Measurements from ENCODE around the gene CACNG7. TPM values are rescaled to one million over a fixed set of nuclear protein-coding genes. Genes with fewer than 3 reads are reported as not detected.

CACNG7 gene
- polyA plus RNA-seq, 3 donors, result not detected

GRCh38 chr19:53898636-53899341 lies 10.3 kb upstream of the CACNG7 start:
- 4 to 6% (median 6%) methylated on average over 40 to 42 of the region's 42 CpGs for WGBS, 3 donors
- no peak overlapping the region for H3K27ac ChIP-seq (ENCODE audit: low read depth, low read length)

GRCh38 chr19:53900191-53900860 lies 8.8 kb upstream of the CACNG7 start:
- no peak overlapping the region for H3K27ac ChIP-seq (ENCODE audit: low read depth, low read length)
- WGBS, 3 donors, result 88 to 93% (median 92%) methylated on average over 27 of the region's 27 CpGs

DNA sequence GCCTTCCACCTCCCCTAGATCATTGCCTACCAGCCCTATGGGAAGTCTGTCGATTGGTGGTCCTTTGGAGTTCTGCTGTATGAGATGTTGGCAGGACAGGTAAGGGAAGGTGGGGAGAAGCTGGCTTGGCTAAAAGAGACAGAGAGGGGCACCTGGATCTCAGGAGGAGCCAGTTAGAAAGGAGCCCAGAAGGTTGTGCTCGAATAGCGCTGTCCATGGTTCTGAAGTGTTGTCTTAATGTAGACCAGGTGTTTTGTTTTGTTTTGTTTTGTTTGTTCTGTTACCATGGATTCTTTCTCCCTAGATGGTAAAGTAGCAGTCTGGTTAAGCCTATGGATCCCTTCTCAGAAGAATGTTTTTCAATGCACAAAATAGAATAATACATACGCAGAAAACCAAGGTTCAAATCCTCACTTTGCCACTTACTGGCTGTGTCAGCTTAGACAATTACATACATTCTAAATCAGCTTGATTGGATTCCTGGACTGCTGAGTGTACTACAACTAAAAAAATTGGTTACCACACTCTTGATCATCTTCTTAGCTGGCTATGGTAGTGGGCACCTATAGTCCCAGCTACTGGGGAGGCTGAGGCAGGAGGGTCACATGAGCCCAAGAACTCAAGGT lies 5.9 kb upstream of the CACNG7 start:
- H3K27ac ChIP-seq (ENCODE audit: low read depth, low read length), result no peak overlapping the region
- 39 to 48% (median 42%) methylated on average over 4 of the region's 4 CpGs for WGBS, 3 donors

DNA sequence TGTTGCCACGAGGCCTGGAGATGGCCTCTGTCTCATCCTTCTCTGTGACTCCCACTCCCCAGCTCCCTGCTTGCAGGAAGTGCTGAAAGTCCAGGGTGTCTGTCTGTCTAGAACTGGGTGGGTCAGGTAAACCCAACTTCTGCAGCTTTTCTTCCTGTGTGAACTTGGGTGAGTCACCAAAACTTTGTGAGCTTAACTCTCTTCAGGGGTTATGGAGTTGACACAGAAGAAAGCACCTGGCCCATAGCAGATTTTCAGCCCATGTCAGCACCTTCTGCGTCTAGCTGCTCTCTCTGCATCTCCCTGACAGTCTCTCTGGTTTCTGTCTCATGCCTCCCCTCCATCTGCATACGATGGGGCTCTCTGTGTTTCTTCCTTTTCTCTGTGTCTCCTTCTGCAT lies 4.2 kb upstream of the CACNG7 start:
- WGBS, 3 donors, result 23 to 42% (median 34%) methylated on average over 3 of the region's 3 CpGs
- H3K27ac ChIP-seq (ENCODE audit: low read depth, low read length), result no peak overlapping the region

GRCh38 chr19:53905787-53906186 lies 3.3 kb upstream of the CACNG7 start:
- WGBS, 3 donors, result 43 to 63% (median 62%) methylated on average over 1 of the region's 1 CpG
- H3K27ac ChIP-seq (ENCODE audit: low read depth, low read length), result no peak overlapping the region

DNA sequence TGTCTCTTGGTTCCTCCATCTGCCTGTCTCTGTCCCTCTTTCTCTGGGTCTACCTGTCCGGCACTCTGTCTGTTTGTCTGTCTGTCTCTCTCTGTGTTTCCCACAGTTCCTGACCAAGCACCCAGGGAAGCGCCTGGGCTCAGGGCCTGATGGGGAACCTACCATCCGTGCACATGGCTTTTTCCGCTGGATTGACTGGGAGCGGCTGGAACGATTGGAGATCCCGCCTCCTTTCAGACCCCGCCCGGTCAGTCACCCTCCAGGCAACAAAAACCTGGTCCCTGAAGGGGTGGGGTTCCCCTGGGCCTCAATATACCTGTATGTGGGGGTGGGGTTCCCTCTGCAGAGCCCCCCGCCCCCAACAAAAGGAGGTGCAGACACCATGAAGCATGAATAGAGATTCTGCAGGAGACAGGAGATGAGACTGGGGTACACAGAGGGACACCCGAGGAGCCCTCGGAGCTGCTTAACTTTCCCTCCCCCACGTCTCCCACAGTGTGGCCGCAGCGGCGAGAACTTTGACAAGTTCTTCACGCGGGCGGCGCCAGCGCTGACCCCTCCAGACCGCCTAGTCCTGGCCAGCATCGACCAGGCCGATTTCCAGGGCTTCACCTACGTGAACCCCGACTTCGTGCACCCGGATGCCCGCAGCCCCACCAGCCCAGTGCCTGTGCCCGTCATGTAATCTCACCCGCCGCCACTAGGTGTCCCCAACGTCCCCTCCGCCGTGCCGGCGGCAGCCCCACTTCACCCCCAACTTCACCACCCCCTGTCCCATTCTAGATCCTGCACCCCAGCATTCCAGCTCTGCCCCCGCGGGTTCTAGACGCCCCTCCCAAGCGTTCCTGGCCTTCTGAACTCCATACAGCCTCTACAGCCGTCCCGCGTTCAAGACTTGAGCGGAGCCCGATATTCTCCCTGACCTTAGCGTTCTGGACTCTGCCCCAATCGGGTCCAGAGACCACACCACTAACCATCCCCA lies 2.6 kb upstream of the CACNG7 start:
- no peak overlapping the region for H3K27ac ChIP-seq (ENCODE audit: low read depth, low read length)
- 13 to 14% (median 13%) methylated on average over 48 of the region's 48 CpGs for WGBS, 3 donors

DNA sequence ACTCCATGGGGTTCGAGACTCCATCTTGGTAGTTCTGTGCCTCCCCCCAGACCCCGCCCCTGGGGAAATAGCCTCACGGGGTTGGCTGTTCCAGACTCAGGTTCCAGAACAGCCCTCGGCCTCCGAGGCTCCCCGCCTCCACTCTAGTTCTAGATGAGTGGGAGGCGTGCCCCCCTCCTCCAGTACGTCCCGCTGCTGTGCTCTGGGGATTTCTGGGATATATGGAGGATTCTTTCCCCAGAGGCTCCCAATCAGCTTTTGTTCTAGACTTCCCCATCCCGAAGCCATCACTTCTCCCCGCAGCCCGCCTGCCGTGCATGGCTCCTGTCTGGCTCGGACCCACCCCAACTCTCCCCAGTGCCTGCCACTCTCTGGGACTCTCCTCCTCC lies 1.9 kb upstream of the CACNG7 start:
- 26 to 28% (median 28%) methylated on average over 14 of the region's 14 CpGs for WGBS, 3 donors
- no peak overlapping the region for H3K27ac ChIP-seq (ENCODE audit: low read depth, low read length)

GRCh38 chr19:53907690-53908089 lies 1.4 kb upstream of the CACNG7 start:
- no peak overlapping the region for H3K27ac ChIP-seq (ENCODE audit: low read depth, low read length)
- WGBS, 3 donors, result 9 to 13% (median 12%) methylated on average over 17 of the region's 17 CpGs

- WGBS, 3 donors, result 2 to 5% (median 3%) methylated on average over 33 to 49 of the region's 51 CpGs
- H3K27ac ChIP-seq (ENCODE audit: low read depth, low read length), result no peak overlapping the region
Measured at GRCh38 chr19:53908106-53908934, 758 bp upstream of the CACNG7 start.

DNA sequence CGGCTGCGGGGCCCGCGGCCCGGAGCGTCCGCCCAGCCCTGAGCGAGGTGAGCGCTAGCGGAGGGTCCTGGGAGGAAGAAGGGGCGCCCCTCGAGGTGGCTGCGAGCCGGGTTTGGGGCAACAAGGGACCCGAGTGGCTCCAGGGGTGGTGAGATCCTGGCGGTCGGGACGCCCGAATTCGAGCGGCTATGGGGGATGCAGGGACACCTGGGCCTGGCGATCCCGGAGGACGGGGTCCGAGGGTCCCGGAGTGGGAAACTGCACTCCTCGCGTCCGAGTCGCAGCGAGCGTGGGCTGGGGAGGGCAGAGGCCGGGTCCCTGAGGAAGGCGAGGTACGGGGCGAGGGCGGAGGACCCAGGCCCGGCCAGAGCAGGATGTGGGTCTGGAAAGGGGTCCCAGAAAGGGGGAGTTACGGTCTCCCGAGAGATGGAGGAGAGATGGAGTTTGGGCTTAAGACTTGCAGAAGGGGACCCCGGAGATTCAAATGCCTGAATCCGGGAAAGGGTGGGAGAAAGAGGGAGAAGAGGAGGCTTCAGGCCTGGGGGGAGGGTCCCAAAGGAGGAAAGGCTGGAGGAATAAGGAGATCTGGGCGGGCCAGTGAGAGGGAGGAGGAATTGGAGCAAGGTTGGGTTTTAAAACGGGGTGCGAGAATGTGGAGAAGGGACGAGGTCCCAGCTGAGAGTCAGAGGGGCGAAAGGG lies 542 bp downstream of the CACNG7 start:
- H3K27ac ChIP-seq (ENCODE audit: low read depth, low read length), result no peak overlapping the region
- WGBS, 3 donors, result 1 to 3% (median 3%) methylated on average over 42 to 47 of the region's 47 CpGs

DNA sequence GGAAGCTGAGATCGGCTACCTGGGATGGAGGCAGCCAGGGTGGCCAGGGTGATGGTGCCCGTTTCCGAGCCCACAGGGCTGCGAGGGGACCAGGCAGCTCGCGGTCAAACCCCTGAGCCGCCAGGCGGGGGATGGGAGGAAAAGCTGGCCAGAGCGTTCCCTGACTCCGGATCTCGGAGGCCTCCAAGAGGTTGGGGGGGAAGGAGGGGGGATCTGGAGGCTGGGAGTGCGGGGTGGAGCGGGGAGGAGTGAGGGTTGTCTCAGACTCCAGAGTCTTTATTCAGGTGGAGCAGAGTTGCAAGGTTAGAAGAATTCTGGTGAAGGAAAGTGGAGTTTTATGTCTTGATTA lies 1.1 kb downstream of the CACNG7 start:
- WGBS, 3 donors, result 1 to 2% (median 2%) methylated on average over 13 of the region's 13 CpGs

DNA sequence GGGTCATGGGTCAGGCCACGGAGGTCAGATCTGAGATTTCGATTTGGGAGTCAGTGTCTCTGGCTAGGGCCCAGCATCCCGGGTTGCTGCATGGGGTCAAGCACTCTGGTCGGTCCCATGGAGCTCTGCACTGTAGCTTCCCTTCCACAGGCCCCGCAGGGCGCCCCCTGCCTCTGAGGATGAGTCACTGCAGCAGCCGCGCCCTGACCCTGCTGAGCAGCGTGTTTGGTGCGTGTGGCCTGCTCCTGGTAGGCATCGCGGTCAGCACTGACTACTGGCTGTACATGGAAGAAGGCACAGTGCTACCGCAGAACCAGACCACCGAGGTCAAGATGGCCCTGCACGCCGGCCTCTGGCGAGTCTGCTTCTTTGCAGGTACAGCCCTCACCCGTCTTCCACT lies 3.6 kb downstream of the CACNG7 start:
- H3K27ac ChIP-seq (ENCODE audit: low read depth, low read length), result no peak overlapping the region
- WGBS, 3 donors, result 62 to 76% (median 73%) methylated on average over 18 of the region's 18 CpGs

More for the DNA sequence above, 1.1 kb downstream of the CACNG7 start:
- no peak overlapping the region for H3K27ac ChIP-seq (ENCODE audit: low read depth, low read length)

- WGBS, 3 donors, result 50 to 58% (median 54%) methylated on average over 8 of the region's 8 CpGs
- H3K27ac ChIP-seq (ENCODE audit: low read depth, low read length), result no peak overlapping the region
Measured at GRCh38 chr19:53915000-53915399, 5.9 kb downstream of the CACNG7 start.

GRCh38 chr19:53916004-53916403 lies 6.9 kb downstream of the CACNG7 start:
- no peak overlapping the region for H3K27ac ChIP-seq (ENCODE audit: low read depth, low read length)
- whole genome bisulfite sequencing, 3 donors, result 70 to 74% (median 73%) methylated on average over 6 of the region's 6 CpGs

- H3K27ac ChIP-seq (ENCODE audit: low read depth, low read length), result no peak overlapping the region
- WGBS, 3 donors, result 75 to 86% (median 83%) methylated on average over 7 of the region's 7 CpGs
Measured at GRCh38 chr19:53917356-53917755, 8.3 kb downstream of the CACNG7 start.

DNA sequence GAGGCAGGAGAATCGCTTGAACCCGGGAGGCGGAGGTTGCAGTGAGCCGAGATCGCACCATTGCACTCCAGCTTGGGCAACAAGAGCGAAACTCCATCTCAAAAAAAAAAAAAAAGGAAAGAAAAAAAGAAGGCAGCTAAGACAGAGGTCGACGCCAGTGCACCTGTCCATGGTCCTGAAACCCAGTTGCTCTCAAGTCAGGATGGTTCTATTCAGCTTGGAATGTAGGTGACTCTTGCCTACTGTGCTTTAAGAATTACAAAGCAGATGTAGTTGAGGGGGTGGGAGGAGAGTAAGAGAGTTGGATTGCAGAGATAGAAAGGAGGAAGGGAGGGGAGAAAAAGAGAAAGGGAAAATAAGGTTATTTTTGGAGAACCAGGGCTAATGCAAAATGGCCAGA lies 18.7 kb downstream of the CACNG7 start:
- no peak overlapping the region for H3K27ac ChIP-seq (ENCODE audit: low read depth, low read length)
- 2 to 50% (median 31%) methylated on average over 2 to 6 of the region's 8 CpGs for WGBS, 3 donors

GRCh38 chr19:53936029-53936428 lies 27.0 kb downstream of the CACNG7 start:
- H3K27ac ChIP-seq (ENCODE audit: low read depth, low read length), result no peak overlapping the region
- WGBS, 3 donors, result 42 to 53% (median 49%) methylated on average over 7 of the region's 7 CpGs
